Endothelial cell of umbilical vein (primary cell): ENCODE measurements around the gene FMN1. TPM values are rescaled to one million over a fixed set of nuclear protein-coding genes. Genes with fewer than 3 reads are reported as not detected.

Experiments used
- BruUV-seq: library from RNA; stranded (reverse); fragments of 400-500 nt; replicated peaks from 2 replicates; lab custom pipeline; 2021; lab: Mats Ljungman, UMichigan
- CTCF ChIA-PET: fragments of 300-600, 350-600 bp; sonication (Branson Sonifier 250); formaldehyde crosslinking; loops from one replicate; lab custom pipeline; 2021; ENCODE audit warnings: antibody characterized with exemption, inconsistent platforms; lab: Charles Lee
- POLR2A ChIA-PET: fragments of 300-600, 350-600 bp; sonication (Branson Sonifier 250); formaldehyde crosslinking; loops from one replicate; lab custom pipeline; 2021; ENCODE audit warnings: antibody characterized with exemption, inconsistent platforms; lab: Charles Lee
- DNase-seq: peaks from one replicate; pipeline ENCODE4 v3.0.0-alpha.2; 2011; ENCODE audit warnings: low read depth, low spot score
- FAIRE-seq: peaks from 2 replicates; lab custom pipeline; 2011; peaks lifted over from hg19 to GRCh38; lab: Jason Lieb, UNC
- H2AFZ ChIP-seq: 2 replicates; pipeline ENCODE4 v1.6.0; 2012; ENCODE audit warnings: low read depth, low read length, control low read depth, inconsistent platforms
- H3K27ac ChIP-seq: 2 replicates; pipeline ENCODE4 v1.5.1; 2011; ENCODE audit warnings: low read depth, mild to moderate bottlenecking, control low read depth, low read length, moderate library complexity; ENCODE audit not compliant: insufficient read depth
- H3K27me3 ChIP-seq, 2 experiments: 2 replicates each; pipeline versions ENCODE4 v1.6.0 to v1.6.1; 2011; ENCODE audit warnings: low read length in 2 of 2, mixed read lengths in 1 of 2; ENCODE audit not compliant: control insufficient read depth in 2 of 2, insufficient read depth in 2 of 2
- H3K36me3 ChIP-seq, 2 experiments: 2 replicates in 1 of 2; 3 replicates in 1 of 2; pipeline ENCODE4 v1.5.1; 2011; ENCODE audit warnings: low read length in 2 of 2, mild to moderate bottlenecking in 1 of 2, moderate library complexity in 1 of 2; ENCODE audit not compliant: control insufficient read depth in 2 of 2, insufficient read depth in 2 of 2; ENCODE audit errors: extremely low read depth in 1 of 2
- H3K4me1 ChIP-seq: 3 replicates; pipeline ENCODE4 v1.5.1; 2011; ENCODE audit warnings: mild to moderate bottlenecking, low read length; ENCODE audit not compliant: control insufficient read depth, insufficient read depth; ENCODE audit errors: extremely low read depth
- H3K4me2 ChIP-seq: 2 replicates; pipeline ENCODE4 v1.6.1; 2011; ENCODE audit warnings: low read length, control low read depth, mixed read lengths; ENCODE audit not compliant: insufficient read depth
- H3K4me3 ChIP-seq, 3 experiments: fragments of 200-600 bp in 1 of 3; sonication (generic), shearing (Covaris generic) in 1 of 3; replicated peaks in 1 of 3; 2 replicates each; pipeline ENCODE4 v1.5.1; 2011 to 2016; ENCODE audit warnings: control low read depth in 3 of 3, low read length in 3 of 3, mild to moderate bottlenecking in 2 of 3, inconsistent platforms in 1 of 3, low read depth in 1 of 3, moderate library complexity in 1 of 3; ENCODE audit not compliant: insufficient read depth in 1 of 3
- H3K79me2 ChIP-seq: 2 replicates; pipeline ENCODE4 v1.6.0; 2012; ENCODE audit warnings: low read length, inconsistent platforms; ENCODE audit not compliant: control insufficient read depth, insufficient read depth
- H3K9ac ChIP-seq: replicated peaks from 2 replicates; pipeline ENCODE3; 2011; ENCODE audit warnings: low read length, control low read depth; ENCODE audit not compliant: insufficient read depth; ENCODE audit errors: extremely low read depth
- H3K9me1 ChIP-seq: replicated peaks from 3 replicates; pipeline ENCODE4 v1.6.0; 2011; ENCODE audit warnings: mild to moderate bottlenecking, low read length; ENCODE audit not compliant: control insufficient read depth, insufficient read depth; ENCODE audit errors: extremely low read depth
- H3K9me3 ChIP-seq: replicated peaks from 2 replicates; pipeline ENCODE4 v1.5.1; 2012; ENCODE audit warnings: low read length, inconsistent platforms; ENCODE audit not compliant: control insufficient read depth, insufficient read depth
- H4K20me1 ChIP-seq: replicated peaks from 2 replicates; pipeline ENCODE3; 2011; ENCODE audit warnings: mild to moderate bottlenecking, low read length; ENCODE audit not compliant: control insufficient read depth, insufficient read depth; ENCODE audit errors: extremely low read depth
- EZH2 ChIP-seq: IDR thresholded peaks from 2 replicates; pipeline ENCODE4 v1.6.1; 2012; ENCODE audit warnings: borderline replicate concordance, low read depth, mild to moderate bottlenecking, moderate library complexity, low read length, inconsistent platforms; ENCODE audit not compliant: severe bottlenecking
- FOS ChIP-seq: IDR thresholded peaks from 2 replicates; pipeline ENCODE4 v1.6.1; 2011; ENCODE audit warnings: mild to moderate bottlenecking, low read length, moderate library complexity, borderline replicate concordance; ENCODE audit not compliant: insufficient read depth
- GATA2 ChIP-seq: IDR thresholded peaks from 2 replicates; pipeline ENCODE4 v1.7.0; 2011; ENCODE audit warnings: low read depth, mild to moderate bottlenecking, moderate library complexity, mixed read lengths, low read length; ENCODE audit not compliant: insufficient read length, insufficient read depth
- JUN ChIP-seq: IDR thresholded peaks from 2 replicates; pipeline ENCODE4 v1.6.1; 2011; ENCODE audit warnings: borderline replicate concordance, low read depth; ENCODE audit not compliant: insufficient read length, insufficient read depth
- MYC ChIP-seq: IDR thresholded peaks from one replicate; pipeline ENCODE4 v1.6.1; 2011; ENCODE audit warnings: mild to moderate bottlenecking, low read depth, low read length
- POLR2A ChIP-seq: IDR thresholded peaks from 2 replicates; pipeline ENCODE4 v1.6.1; 2012; ENCODE audit warnings: low read depth, mild to moderate bottlenecking, control low read depth, low read length
- POLR2AphosphoS5 ChIP-seq: IDR thresholded peaks from 2 replicates; pipeline ENCODE4 v1.6.1; 2012; ENCODE audit warnings: low read depth, mild to moderate bottlenecking, control low read depth, low read length, moderate library complexity; ENCODE audit not compliant: insufficient read depth
- dilution Hi-C: fragments of 300-500 bp; cut with MboI; formaldehyde crosslinking; loops from one replicate; pipeline ENCODE4 v1.15.0; 2019; ENCODE audit warnings: low sequenced_read_pairs; ENCODE audit not compliant: extremely low pct_ligation_motif_present
- intact Hi-C: fragments of 100-400 bp; cut with micrococcal nuclease; formaldehyde crosslinking; loops from one replicate; pipeline ENCODE4 v1.10.0; 2022
- polyA plus RNA-seq, 4 experiments: library from polyadenylated mRNA; depleted of rRNA in 3 of 4; stranded (reverse) in 3 of 4; unstranded in 1 of 4; fragments of >200 nt; gene quantifications; 2 replicates each; pipeline versions ENCODE4 v1.2.1 to v1.2.3, GENCODE V29; 2011 to 2012; ENCODE audit warnings: missing spikeins in 1 of 4
- total RNA-seq: library from RNA; stranded (reverse); gene quantifications from 2 replicates; pipeline ENCODE4 v1.2.3, GENCODE V29; 2021
- TF ChIP-seq, protein P1 (sequence below): IDR thresholded peaks from 2 replicates; pipeline ENCODE4 v1.6.1; 2011; ENCODE audit not compliant: insufficient read depth, insufficient read length
- TF ChIP-seq, protein P2 (sequence below), 2 donors: IDR thresholded peaks; 1 replicate in 1 of 2; 2 replicates in 1 of 2; pipeline ENCODE4 v1.5.1; 2011; ENCODE audit warnings: low read length in 2 of 2, mild to moderate bottlenecking in 2 of 2, moderate library complexity in 2 of 2, control low read depth in 1 of 2, inconsistent platforms in 1 of 2, low read depth in 1 of 2; ENCODE audit not compliant: insufficient read depth in 1 of 2; ENCODE audit errors: extremely low read depth in 1 of 2

FMN1 gene
- total and polyA plus RNA-seq, 2 donors (not counting 3 experiments of a cell fraction or from before 2014, with no cell fraction given), result 0.01 to 0.29 TPM

DNA sequence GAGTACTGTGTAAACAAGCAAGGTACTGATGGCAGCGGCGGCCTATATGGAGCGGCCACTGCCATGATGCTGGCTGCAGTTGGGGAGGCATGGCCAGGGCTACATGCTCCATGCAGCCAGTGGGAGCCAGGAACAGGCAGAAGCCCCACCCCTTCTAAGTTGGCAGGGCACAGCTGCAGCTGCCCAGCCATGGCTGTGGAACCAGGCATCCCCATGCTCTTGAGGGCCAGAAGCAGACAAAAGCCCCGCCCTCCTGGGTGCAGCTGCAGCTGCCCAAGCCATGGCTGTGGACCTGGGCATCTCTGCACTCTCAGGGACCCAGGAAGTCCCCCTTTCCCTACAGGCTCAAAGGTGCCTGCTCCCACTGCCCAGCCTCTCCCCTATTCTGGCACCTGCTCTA is 150.9 kb downstream of the FMN1 start:
- peaks cover 0 to 3% of the 10 kb centered on the region in 2 experiments for H3K27me3 ChIP-seq
- H3K4me2 ChIP-seq, result no peak overlapping the region
- FAIRE-seq (no peak), DNase-seq (no peak)
- CTCF ChIA-PET, result no interaction called here
- no peaks in the 10 kb centered on the region for H3K9me1 ChIP-seq
- no peaks in the 10 kb centered on the region for H3K36me3 ChIP-seq
- dilution Hi-C loops, result no loop called here
- intact Hi-C loops, result no loop called here
- no peaks in the 10 kb centered on the region for H4K20me1 ChIP-seq
- POLR2A ChIA-PET, result no interaction called here
- TF ChIP-seq FOS, result no peak
- TF ChIP-seq MYC, result no peak
- no peak for TF ChIP-seq EZH2
- no peak for TF ChIP-seq POLR2AphosphoS5
- TF ChIP-seq, protein P1, sequence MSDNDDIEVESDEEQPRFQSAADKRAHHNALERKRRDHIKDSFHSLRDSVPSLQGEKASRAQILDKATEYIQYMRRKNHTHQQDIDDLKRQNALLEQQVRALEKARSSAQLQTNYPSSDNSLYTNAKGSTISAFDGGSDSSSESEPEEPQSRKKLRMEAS, result no peak
- TF ChIP-seq, protein P2, sequence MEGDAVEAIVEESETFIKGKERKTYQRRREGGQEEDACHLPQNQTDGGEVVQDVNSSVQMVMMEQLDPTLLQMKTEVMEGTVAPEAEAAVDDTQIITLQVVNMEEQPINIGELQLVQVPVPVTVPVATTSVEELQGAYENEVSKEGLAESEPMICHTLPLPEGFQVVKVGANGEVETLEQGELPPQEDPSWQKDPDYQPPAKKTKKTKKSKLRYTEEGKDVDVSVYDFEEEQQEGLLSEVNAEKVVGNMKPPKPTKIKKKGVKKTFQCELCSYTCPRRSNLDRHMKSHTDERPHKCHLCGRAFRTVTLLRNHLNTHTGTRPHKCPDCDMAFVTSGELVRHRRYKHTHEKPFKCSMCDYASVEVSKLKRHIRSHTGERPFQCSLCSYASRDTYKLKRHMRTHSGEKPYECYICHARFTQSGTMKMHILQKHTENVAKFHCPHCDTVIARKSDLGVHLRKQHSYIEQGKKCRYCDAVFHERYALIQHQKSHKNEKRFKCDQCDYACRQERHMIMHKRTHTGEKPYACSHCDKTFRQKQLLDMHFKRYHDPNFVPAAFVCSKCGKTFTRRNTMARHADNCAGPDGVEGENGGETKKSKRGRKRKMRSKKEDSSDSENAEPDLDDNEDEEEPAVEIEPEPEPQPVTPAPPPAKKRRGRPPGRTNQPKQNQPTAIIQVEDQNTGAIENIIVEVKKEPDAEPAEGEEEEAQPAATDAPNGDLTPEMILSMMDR (IDR thresholded peaks at IDR 0.05; ENCODE audit: extremely low read depth in 1 of 2, insufficient read depth in 1 of 2, low read depth in 1 of 2, low read length in 2 of 2), result no peak
- no peak for TF ChIP-seq GATA2
- no peak for TF ChIP-seq POLR2A
- TF ChIP-seq JUN, result no peak
- H3K79me2 ChIP-seq, result no peaks in the 10 kb centered on the region
- no peak overlapping the region for H3K4me3 ChIP-seq
- no peaks in the 10 kb centered on the region for H3K9me3 ChIP-seq
- H3K27ac ChIP-seq, result no peak overlapping the region
- H3K9ac ChIP-seq, result no peak overlapping the region
- no peak overlapping the region for H2AFZ ChIP-seq
- H3K4me1 ChIP-seq, result no peaks in the 10 kb centered on the region
- BruUV-seq, result no TSS peak
